T47D (cell line): ENCODE measurements around the gene BTRC.
"Not testable (repeated sequence)": the region's sequence is repeated elsewhere in the genome, so short reads cannot be mapped to it uniquely, and the experiment has no call there.

Experiments
- DNase-seq, 2 experiments: peaks; one replicate each; pipeline versions ENCODE4 v3.0.0 to v3.0.0-alpha.2; 2011 to 2012; ENCODE audit warnings: low read depth in 1 of 2, low spot score in 1 of 2
- JUND ChIP-seq: IDR thresholded peaks from 2 replicates; pipeline ENCODE4 v1.6.1; 2012; ENCODE audit warnings: low read depth
- in situ Hi-C: cut with HindIII; loops from 2 replicates; pipeline ENCODE4 v1.10.0; 2016; ENCODE audit warnings: low sequenced_read_pairs, low pct_unique_long_range_greater_than_20kb

The BTRC gene

DNA sequence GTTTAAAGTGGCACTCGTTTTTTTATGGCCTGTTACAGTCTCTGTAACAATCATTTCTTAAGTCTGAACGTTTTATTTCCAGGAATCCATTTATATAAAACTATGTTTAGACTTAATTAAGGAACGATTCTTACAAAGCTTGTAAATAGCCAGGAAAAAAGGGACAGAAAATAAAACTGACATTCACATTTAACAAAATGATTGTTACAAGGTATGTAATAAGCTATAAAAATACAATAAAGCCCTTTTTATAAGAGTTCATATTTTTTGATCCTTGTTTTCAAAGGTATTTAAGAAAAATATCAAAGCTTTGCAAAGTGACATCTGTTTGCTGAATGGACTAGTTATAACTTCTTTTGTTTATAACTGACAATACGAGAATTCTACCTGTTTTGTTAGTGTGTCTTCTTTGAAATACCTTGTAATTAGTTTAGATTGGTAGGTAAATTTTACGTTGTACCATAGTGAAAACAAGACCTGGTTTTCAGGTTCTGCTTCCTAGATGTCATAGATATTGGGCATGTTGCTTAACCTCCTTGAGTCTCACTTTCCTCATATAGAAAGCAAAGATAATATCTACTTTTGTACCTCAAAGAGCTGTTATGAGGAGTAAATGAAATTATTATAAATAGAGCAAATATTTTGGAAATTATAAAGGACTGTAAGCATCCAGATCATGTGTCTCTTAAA, 25.8 kb downstream of the BTRC start:
- DNase-seq, result peak; percentile 19 to 87
- in situ Hi-C loops, result no loop called here
- TF ChIP-seq JUND, result peak; percentile 84

DNA sequence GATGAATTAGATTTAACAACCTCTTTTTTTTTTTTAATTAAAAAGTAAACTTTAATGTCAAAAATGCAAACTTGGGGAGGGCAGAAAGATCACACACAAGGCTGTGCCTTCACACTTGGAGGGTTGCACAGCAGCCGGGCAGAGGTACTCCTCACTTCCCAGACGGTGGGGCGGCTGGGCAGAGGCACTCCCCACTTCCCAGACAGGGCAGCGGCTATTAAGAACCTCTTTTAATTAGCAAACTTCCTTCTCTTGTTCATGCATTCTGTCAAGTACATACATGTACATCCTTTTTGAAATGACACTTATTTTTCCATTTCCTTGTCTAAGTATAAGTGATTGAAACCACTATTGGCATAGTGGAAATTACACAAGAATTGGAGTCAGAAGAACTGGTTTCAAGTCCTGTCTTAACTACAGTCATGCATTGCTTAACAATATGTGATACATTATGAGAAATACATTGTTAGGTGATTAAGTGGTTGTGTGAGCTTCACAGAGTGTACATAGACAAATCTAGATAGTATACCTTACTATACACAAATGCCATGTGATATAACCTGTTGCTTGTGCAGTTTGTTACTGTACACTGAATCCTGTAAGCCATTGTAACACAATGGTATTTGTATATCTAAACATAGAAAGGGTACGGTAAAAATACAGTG, 26.5 kb downstream of the BTRC start:
- peak in 1 of 2 experiments; percentile 53 for DNase-seq
- in situ Hi-C loops, result no loop called here
- no peak for TF ChIP-seq JUND

DNA sequence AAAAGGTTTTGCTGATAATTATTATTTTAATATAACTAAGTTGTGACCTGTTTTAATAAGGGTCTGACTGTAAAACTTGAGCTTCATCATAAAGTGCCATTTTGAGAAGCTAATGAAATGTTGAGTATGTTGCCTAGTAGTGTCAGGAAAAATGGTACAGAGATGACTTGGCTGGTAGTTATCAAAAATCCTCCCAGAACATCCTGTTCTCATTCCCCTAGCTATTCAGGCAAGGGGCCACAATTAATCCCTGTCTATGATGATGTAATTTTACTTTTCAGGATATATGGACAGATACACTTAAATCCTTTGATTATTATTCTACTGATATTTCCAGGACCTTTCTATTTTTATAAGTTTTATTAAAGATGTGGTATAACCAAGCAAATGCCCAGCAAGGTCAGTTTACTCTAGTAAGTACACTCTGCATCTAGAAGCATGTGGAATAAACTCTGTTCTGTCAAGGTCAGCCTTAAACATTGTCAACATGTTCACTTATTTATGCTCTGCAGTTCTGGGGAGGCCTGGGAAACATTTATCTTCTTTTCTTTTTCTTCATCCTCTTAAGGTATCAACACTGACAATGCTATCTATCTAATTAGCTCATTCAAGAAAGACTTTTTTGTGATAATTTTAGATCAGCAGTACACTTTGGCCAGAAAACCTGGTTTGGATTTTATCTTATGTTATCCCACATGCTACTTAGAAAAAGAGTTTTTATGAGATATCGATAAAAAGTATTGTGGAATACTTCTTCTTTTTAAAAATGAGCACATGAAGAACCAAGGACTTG, 32.1 kb downstream of the BTRC start:
- no peak for TF ChIP-seq JUND
- in situ Hi-C loops, result no loop called here

DNA sequence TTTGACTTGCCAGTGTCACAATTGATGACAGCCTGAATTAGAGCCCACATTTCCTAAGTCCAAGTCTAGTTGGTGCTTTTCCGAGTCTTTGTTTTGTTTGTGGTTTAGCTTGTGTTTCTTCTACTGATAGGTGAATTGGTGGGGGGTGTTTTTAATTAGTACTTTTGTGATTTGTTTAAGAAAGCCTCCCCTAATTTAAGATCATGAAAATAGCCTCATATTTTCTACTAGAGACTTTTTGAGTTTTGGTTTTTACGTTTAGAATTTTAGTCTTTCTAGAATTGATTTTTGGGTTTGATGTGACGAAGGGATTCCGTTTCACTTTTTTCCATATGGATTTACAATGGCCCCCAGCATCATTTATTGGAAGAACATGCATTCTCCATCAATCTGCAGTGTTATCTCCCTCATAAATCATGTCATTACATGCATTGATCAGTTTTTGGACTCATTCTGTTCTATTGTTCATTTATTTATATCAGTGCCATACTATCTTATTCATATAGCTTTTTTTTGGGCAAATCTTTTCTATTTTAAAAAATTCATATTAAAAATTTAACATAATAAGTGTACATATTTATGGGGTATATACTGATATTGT, 32.8 kb downstream of the BTRC start:
- in situ Hi-C loops, result no loop called here
- TF ChIP-seq JUND, result no peak
- no peak for DNase-seq

More for the DNA sequence above, 32.1 kb downstream of the BTRC start:
- no peak for DNase-seq

DNA sequence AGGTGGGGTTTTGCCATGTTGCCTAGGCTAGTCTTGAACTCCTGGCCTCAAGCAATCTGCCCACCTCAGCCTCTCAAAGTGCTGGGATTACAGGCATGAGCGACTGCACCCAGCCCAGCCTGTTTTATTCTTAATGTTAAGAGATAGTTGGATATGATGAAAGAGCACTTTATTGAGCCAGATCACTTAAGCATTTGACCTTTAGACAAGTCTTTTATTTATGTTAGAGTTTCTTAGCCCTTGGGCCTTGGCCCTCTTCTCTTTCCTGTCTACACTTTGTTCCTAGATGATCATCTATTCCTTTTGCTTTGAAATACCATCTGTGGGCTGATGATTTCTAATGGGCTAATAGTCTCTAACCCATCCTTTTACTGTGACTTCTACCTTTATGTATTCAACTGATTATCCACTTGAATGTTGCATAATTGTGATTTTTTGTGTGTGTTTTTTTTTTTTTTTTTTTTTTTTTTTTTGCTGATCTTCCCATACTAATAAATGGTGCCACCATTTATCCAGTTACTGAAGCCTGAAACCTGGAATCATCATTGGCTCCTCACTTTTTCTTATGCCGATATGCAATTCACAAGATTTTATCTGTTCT, 34.8 kb downstream of the BTRC start:
- in situ Hi-C loops, result no loop called here
- no peak for TF ChIP-seq JUND
- DNase-seq, result no peak

DNA sequence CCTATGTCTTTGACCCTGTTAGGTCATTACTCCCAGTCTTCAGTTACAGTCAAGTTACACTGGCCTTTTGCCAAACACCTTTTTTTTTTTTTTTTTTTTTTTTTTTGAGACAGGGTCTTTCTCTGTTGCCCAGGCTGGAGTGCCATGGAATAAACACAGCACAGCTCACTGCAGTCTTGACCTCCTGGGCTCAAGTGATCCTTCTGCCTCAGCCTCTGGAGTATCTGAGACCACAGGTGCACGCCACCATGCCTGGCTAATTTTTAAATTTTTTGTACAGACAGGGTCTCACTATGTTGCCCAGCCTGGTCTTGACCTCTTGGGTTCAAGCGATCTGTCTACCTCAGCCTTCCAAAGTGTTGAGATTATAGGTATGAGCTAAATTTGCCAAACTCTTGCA, 35.6 kb downstream of the BTRC start:
- in situ Hi-C loops, DNase-seq: not testable (repeated sequence)

DNA sequence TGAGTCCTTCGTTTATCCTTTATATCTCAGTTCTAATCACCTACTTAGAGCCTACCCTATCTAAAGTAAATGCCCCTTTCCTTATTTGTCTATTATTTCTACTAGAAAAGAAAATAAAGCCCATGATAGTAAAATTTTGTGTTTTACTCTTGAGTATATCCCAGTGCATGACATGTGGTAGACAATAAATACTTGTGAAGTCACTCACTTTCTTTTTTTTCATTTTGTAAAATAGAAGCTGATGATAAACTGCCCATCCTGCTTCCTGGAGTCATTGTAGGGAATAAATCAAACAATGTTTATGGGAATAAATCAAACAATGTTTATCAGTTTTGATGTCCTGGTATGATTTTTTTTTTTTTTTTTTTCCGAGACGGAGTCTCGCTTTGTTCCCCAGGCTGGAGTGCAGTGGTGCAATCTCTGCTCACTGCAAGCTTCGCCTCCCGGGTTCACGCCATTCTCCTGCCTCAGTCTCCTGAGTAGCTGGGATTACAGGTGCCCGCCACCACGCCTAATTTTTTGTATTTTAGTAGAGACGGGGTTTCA, 36.1 kb downstream of the BTRC start:
- in situ Hi-C loops, result no loop called here
- no peak for DNase-seq
- TF ChIP-seq JUND, result no peak

DNA sequence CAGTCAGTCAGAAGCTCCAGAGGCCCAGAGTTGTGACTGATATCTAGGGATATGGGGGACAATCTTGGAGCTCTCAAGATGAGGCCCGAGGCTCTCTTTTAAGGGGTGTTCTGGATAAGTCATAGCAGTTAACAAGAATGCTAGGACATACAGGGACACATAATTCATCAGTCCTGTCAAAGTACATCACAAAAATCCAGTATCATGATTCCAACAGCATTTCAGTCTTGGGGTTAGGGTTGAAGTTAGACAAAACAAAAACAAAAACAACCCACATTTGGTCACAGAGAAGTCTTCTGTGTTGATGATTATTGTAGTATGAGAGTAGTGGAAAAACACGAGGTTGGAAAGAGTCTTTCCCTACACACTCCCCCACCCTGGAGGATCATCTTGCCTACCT, 39.4 kb downstream of the BTRC start:
- no peak for TF ChIP-seq JUND
- no peak for DNase-seq
- in situ Hi-C loops, result no loop called here

DNA sequence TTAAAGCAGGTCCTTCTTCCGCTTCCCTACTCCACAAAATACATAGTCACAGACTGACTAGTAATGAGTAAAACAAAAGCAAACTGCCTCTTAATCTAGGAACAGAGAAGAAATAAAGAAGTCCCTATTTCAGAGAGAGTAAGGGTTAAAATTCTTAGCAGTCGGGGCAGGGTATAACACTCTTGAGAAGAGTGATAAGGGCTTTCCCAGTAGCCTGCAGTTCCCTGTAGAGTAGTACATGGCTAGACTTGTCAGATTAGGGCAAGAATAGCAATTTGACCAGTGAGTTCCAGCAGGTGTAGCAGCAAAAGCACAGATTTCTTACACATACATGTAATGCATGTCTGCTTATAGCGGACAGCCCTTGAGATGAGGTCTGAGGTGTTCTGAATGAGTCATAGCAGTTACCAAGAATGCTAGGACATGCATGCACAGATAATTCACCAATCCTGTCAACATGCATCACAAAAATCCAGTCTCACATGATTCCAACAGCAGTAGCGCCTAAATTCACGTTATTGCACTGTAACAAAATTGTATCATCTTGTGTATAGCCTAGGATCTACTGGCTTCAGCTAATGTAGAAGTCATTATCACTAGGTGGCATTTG, 40.7 kb downstream of the BTRC start:
- in situ Hi-C loops, result no loop called here
- TF ChIP-seq JUND, result no peak
- DNase-seq, result no peak

DNA sequence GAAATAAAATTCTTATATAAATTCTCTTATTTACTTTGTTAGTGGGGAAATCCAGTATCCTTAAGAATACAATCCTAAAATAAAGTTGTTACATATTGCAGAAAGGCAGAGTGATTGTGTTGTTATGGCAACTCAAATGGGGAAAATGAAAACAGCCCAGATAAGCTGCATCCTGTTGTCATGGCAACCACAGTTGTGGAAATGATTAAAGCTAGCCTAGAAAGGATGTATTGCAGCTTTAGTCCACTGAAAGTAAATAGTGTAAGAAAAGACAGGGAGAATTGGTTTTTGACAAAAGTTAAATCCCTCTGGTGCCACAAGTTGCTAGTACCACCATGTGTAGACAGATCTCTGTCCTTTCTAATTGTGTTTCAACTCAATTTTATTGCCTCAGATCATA, 43.2 kb downstream of the BTRC start:
- TF ChIP-seq JUND, result no peak
- in situ Hi-C loops, result no loop called here
- DNase-seq, result no peak

DNA sequence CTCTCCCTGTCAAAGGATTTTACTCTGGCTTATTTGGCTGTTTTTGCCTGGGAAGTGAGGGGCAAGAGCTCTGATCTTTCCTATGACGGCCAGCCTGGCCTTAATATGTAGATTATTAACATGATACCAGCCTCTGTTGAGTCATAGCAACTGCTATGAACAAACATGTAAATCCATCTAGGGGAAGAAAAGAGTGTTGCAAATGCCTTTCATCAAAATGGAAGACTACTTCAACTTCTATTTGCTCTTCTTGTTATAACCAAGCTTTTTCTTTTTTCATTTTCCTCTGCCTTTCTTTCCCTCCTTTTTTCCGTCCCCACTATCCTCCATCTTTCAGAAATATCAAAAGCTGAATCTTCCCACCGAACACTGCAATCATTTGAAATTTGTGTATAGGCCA, 46.6 kb downstream of the BTRC start:
- in situ Hi-C loops, result no loop called here
- DNase-seq, result no peak
- no peak for TF ChIP-seq JUND

DNA sequence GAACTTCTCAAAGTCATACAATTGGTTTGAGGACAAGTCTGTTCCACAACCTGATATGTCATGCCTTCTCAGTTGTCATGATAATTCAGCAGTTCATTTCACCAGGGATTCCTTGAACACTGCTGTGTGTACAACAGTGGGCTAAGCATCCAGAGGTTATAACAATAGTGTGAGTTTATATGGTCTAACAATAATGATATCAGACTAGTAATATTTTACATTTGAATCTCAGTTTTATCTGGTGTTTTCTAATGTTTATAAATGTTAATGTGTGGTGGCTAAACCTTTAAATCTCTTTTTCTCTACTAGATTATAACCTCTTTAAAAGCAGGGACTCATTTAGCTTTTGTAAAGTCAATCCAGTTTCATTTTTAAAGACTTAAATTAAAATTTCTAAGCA, 48.7 kb downstream of the BTRC start:
- TF ChIP-seq JUND, result no peak
- no peak for DNase-seq
- in situ Hi-C loops, result no loop called here
